ENCODE data around the gene TTC3.

TTC3 gene

DNA sequence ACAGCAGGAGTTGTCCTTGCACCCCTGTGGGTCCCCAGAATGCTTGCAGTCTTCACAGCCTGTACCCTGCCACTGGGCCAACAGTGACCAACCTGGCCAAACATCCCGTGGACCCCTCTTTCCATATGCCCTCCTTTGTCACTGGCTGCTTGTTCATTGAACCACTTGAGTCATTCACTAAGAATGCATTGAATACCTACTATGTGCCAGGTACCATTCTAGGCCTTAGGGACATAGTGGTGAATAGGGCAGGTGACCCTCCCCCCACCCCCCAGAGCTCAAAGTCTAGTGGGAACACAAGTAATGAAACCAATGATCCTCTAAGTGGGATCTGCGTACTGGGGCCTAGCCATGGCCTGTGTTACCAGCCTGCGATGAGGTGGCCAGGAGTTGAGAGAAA, 28.4 kb upstream of the TTC3 start:
- Histone ChIP-seq H3K27ac (replicated peaks; ENCODE audit: low read length) (no peak overlapping the region), H3K23ac (ENCODE audit: low read depth, low read length, poor library complexity) (no peak overlapping the region), H3K18ac (ENCODE audit: low read length) (peak overlapping the region; percentile 85), H3K36me3 (replicated peaks in 1 of 2; ENCODE audit: control insufficient read depth in 2 of 2, insufficient read depth in 2 of 2, low read length in 2 of 2) (no peaks in the 10 kb centered on the region), H2AK5ac (ENCODE audit: low read depth, low read length) (peak overlapping the region; percentile 2), H2BK12ac (ENCODE audit: low read length) (no peak overlapping the region), H3K14ac (ENCODE audit: low read length) (peak overlapping the region; percentile 94), H4K91ac (ENCODE audit: low read depth, low read length, poor library complexity) (peak overlapping the region; percentile 53), H3K4me2 (ENCODE audit: insufficient read depth, low read length, poor library complexity, severe bottlenecking) (no peak overlapping the region), H4K8ac (ENCODE audit: low read depth, low read length) (no peak overlapping the region), H2BK120ac (ENCODE audit: low read depth, low read length) (no peak overlapping the region), H3K9me3 (replicated peaks in 1 of 2; ENCODE audit: control insufficient read depth in 2 of 2, insufficient read depth in 1 of 2, low read depth in 1 of 2, low read length in 2 of 2) (no peaks in the 10 kb centered on the region), H3K4me1 (ENCODE audit: control insufficient read depth in 2 of 2, insufficient read depth in 1 of 2, low read depth in 1 of 2, low read length in 2 of 2) (peaks cover 0 to 8% of the 10 kb centered on the region in 2 donors), H3K27me3 (ENCODE audit: control insufficient read depth in 3 of 3, insufficient read depth in 3 of 3, low read depth in 1 of 3, low read length in 3 of 3) (no peaks in the 10 kb centered on the region), H3K9ac (ENCODE audit: low read depth, low read length, poor library complexity) (no peak overlapping the region), H2BK5ac (ENCODE audit: low read length) (peak overlapping the region; percentile 66), H2BK15ac (ENCODE audit: low read length) (peak overlapping the region; percentile 67), H3K79me1 (ENCODE audit: low read depth, low read length) (peaks cover 2% of the 10 kb centered on the region), H3K4ac (ENCODE audit: low read length) (peak overlapping the region; percentile 76), H3K4me3 (ENCODE audit: low read length in 2 of 2) (no peak overlapping the region), H2AFZ (ENCODE audit: low read length) (no peak overlapping the region)
- WGBS, 2 donors (ENCODE audit: extremely low coverage in 2 of 2, insufficient read length in 2 of 2, insufficient replicate concordance in 1 of 2), result no CpG with 5 or more reads among the region's 3 CpGs
- no peak for DNase-seq (ENCODE audit: low spot score)

DNA sequence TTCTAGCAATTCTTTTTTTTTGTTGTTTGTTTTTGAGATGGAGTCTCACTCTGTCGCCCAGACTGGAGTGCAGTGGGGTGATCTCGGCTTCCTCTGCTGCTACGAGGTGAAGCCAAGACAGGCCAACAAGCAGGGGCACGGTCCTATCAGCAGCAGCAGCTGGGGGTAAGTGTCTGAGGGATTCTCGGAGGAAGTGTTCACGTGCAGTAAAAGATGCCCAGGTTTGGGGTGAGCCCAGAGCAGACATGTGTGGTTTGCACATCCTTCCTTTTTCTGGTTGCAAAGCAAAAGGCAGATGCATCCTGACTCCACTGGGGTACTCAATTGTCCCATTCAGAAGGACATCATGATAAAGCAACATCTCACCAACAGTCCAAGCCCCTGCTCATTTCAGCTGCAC, 27.9 kb upstream of the TTC3 start:
- no peaks in the 10 kb centered on the region for H3K36me3 ChIP-seq (replicated peaks in 1 of 2; ENCODE audit: control insufficient read depth in 2 of 2, insufficient read depth in 2 of 2, low read length in 2 of 2)
- peaks cover 0 to 8% of the 10 kb centered on the region in 2 donors for H3K4me1 ChIP-seq (ENCODE audit: control insufficient read depth in 2 of 2, insufficient read depth in 1 of 2, low read depth in 1 of 2, low read length in 2 of 2)
- no peaks in the 10 kb centered on the region for H3K9me3 ChIP-seq (replicated peaks in 1 of 2; ENCODE audit: control insufficient read depth in 2 of 2, insufficient read depth in 1 of 2, low read depth in 1 of 2, low read length in 2 of 2)
- no peak overlapping the region for H3K18ac ChIP-seq (ENCODE audit: low read length)
- no peak overlapping the region for H2BK120ac ChIP-seq (ENCODE audit: low read depth, low read length)
- H2BK15ac ChIP-seq (ENCODE audit: low read length), result no peak overlapping the region
- H2AK5ac ChIP-seq (ENCODE audit: low read depth, low read length), result no peak overlapping the region
- DNase-seq (ENCODE audit: low spot score), result no peak
- no peak overlapping the region for H4K8ac ChIP-seq (ENCODE audit: low read depth, low read length)
- no peak overlapping the region for H3K23ac ChIP-seq (ENCODE audit: low read depth, low read length, poor library complexity)
- peaks cover 2% of the 10 kb centered on the region for H3K79me1 ChIP-seq (ENCODE audit: low read depth, low read length)
- H3K4ac ChIP-seq (ENCODE audit: low read length), result no peak overlapping the region
- H4K91ac ChIP-seq (ENCODE audit: low read depth, low read length, poor library complexity), result no peak overlapping the region
- no peak overlapping the region for H3K4me2 ChIP-seq (ENCODE audit: insufficient read depth, low read length, poor library complexity, severe bottlenecking)
- H3K14ac ChIP-seq (ENCODE audit: low read length), result no peak overlapping the region
- no CpG with 5 or more reads among the region's 6 CpGs for WGBS, 2 donors (ENCODE audit: extremely low coverage in 2 of 2, insufficient read length in 2 of 2, insufficient replicate concordance in 1 of 2)
- no peak overlapping the region for H3K9ac ChIP-seq (ENCODE audit: low read depth, low read length, poor library complexity)
- no peak overlapping the region for H3K27ac ChIP-seq (replicated peaks; ENCODE audit: low read length)
- H2BK5ac ChIP-seq (ENCODE audit: low read length), result no peak overlapping the region
- H3K4me3 ChIP-seq (ENCODE audit: low read length in 2 of 2), result no peak overlapping the region
- H2BK12ac ChIP-seq (ENCODE audit: low read length), result no peak overlapping the region
- peak overlapping the region; percentile 21 for H2AFZ ChIP-seq (ENCODE audit: low read length)
- no peaks in the 10 kb centered on the region for H3K27me3 ChIP-seq (ENCODE audit: control insufficient read depth in 3 of 3, insufficient read depth in 3 of 3, low read depth in 1 of 3, low read length in 3 of 3)

DNA sequence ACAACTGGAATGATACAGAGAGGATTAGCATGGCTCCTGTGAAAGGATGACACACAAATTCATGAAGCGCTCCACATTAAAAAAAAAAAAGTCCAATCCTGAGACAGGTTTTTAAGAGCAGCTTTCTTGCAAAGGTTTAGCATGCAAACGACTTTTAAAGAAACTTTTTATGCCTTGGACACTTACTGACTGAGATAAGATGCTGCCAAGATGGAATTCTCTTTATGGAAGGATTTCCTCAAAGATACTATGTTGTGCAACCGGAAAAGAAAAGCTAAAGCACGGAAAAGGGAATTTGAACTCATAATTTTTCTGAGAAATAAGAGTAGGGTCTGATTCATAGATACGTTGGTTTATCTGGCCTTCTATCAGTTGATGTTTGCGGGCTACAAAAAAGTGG, 27.5 kb upstream of the TTC3 start:
- Histone ChIP-seq H4K91ac (ENCODE audit: low read depth, low read length, poor library complexity) (no peak overlapping the region), H3K9ac (ENCODE audit: low read depth, low read length, poor library complexity) (no peak overlapping the region), H3K27ac (replicated peaks; ENCODE audit: low read length) (no peak overlapping the region), H3K36me3 (replicated peaks in 1 of 2; ENCODE audit: control insufficient read depth in 2 of 2, insufficient read depth in 2 of 2, low read length in 2 of 2) (no peaks in the 10 kb centered on the region), H2AFZ (ENCODE audit: low read length) (peak overlapping the region; percentile 21), H3K79me1 (ENCODE audit: low read depth, low read length) (peaks cover 2% of the 10 kb centered on the region), H3K4me1 (ENCODE audit: control insufficient read depth in 2 of 2, insufficient read depth in 1 of 2, low read depth in 1 of 2, low read length in 2 of 2) (peaks cover 0 to 8% of the 10 kb centered on the region in 2 donors), H4K8ac (ENCODE audit: low read depth, low read length) (no peak overlapping the region), H2BK5ac (ENCODE audit: low read length) (no peak overlapping the region), H3K9me3 (replicated peaks in 1 of 2; ENCODE audit: control insufficient read depth in 2 of 2, insufficient read depth in 1 of 2, low read depth in 1 of 2, low read length in 2 of 2) (no peaks in the 10 kb centered on the region), H3K4me2 (ENCODE audit: insufficient read depth, low read length, poor library complexity, severe bottlenecking) (no peak overlapping the region), H3K4me3 (ENCODE audit: low read length in 2 of 2) (no peak overlapping the region), H2BK120ac (ENCODE audit: low read depth, low read length) (no peak overlapping the region), H3K18ac (ENCODE audit: low read length) (no peak overlapping the region), H3K27me3 (ENCODE audit: control insufficient read depth in 3 of 3, insufficient read depth in 3 of 3, low read depth in 1 of 3, low read length in 3 of 3) (no peaks in the 10 kb centered on the region), H3K23ac (ENCODE audit: low read depth, low read length, poor library complexity) (no peak overlapping the region), H2BK12ac (ENCODE audit: low read length) (no peak overlapping the region), H3K4ac (ENCODE audit: low read length) (no peak overlapping the region), H2BK15ac (ENCODE audit: low read length) (no peak overlapping the region), H2AK5ac (ENCODE audit: low read depth, low read length) (no peak overlapping the region), H3K14ac (ENCODE audit: low read length) (no peak overlapping the region)
- no CpG with 5 or more reads among the region's 6 CpGs for WGBS, 2 donors (ENCODE audit: extremely low coverage in 2 of 2, insufficient read length in 2 of 2, insufficient replicate concordance in 1 of 2)
- no peak for DNase-seq (ENCODE audit: low spot score)

DNA sequence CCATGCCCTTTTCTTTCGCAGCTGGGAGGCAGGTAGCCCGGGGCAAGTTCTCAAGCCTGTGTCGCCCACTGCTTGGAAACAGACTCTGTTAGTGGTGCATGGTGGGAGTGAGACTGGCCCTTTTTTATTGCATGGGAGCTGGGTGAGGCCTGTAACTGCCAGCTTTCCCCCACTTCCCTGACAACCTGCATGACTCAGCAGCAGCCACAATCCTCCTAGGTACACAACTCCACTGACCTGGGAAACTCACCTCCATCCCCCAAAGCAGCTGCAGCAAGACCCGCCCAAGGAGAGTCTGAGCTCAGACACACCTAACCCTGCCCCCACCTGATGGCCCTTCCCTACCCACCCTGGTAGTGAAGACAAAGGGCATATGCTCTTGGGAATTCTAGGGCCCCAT, 26.0 kb upstream of the TTC3 start:
- peaks cover 0 to 8% of the 10 kb centered on the region in 2 donors for H3K4me1 ChIP-seq (ENCODE audit: control insufficient read depth in 2 of 2, insufficient read depth in 1 of 2, low read depth in 1 of 2, low read length in 2 of 2)
- H3K27ac ChIP-seq (replicated peaks; ENCODE audit: low read length), result no peak overlapping the region
- H3K18ac ChIP-seq (ENCODE audit: low read length), result peak overlapping the region; percentile 59
- H3K14ac ChIP-seq (ENCODE audit: low read length), result peak overlapping the region; percentile 47
- H2BK15ac ChIP-seq (ENCODE audit: low read length), result peak overlapping the region; percentile 58
- H3K9me3 ChIP-seq (replicated peaks in 1 of 2; ENCODE audit: control insufficient read depth in 2 of 2, insufficient read depth in 1 of 2, low read depth in 1 of 2, low read length in 2 of 2), result no peaks in the 10 kb centered on the region
- no peak overlapping the region for H2AK5ac ChIP-seq (ENCODE audit: low read depth, low read length)
- no peak overlapping the region for H3K9ac ChIP-seq (ENCODE audit: low read depth, low read length, poor library complexity)
- no peak overlapping the region for H3K23ac ChIP-seq (ENCODE audit: low read depth, low read length, poor library complexity)
- no peak overlapping the region for H3K4me2 ChIP-seq (ENCODE audit: insufficient read depth, low read length, poor library complexity, severe bottlenecking)
- H3K4ac ChIP-seq (ENCODE audit: low read length), result no peak overlapping the region
- H2BK12ac ChIP-seq (ENCODE audit: low read length), result no peak overlapping the region
- H3K4me3 ChIP-seq (ENCODE audit: low read length in 2 of 2), result no peak overlapping the region
- H2AFZ ChIP-seq (ENCODE audit: low read length), result peak overlapping the region; percentile 19
- H2BK120ac ChIP-seq (ENCODE audit: low read depth, low read length), result no peak overlapping the region
- no CpG with 5 or more reads among the region's 4 CpGs for WGBS, 2 donors (ENCODE audit: extremely low coverage in 2 of 2, insufficient read length in 2 of 2, insufficient replicate concordance in 1 of 2)
- H2BK5ac ChIP-seq (ENCODE audit: low read length), result no peak overlapping the region
- no peak for DNase-seq (ENCODE audit: low spot score)
- H4K91ac ChIP-seq (ENCODE audit: low read depth, low read length, poor library complexity), result no peak overlapping the region
- peaks cover 2% of the 10 kb centered on the region for H3K79me1 ChIP-seq (ENCODE audit: low read depth, low read length)
- no peaks in the 10 kb centered on the region for H3K36me3 ChIP-seq (replicated peaks in 1 of 2; ENCODE audit: control insufficient read depth in 2 of 2, insufficient read depth in 2 of 2, low read length in 2 of 2)
- H4K8ac ChIP-seq (ENCODE audit: low read depth, low read length), result no peak overlapping the region
- no peaks in the 10 kb centered on the region for H3K27me3 ChIP-seq (ENCODE audit: control insufficient read depth in 3 of 3, insufficient read depth in 3 of 3, low read depth in 1 of 3, low read length in 3 of 3)

Measured in neuronal stem cell (in vitro differentiated cells).